CD4-positive, CD25-positive, alpha-beta regulatory T cell (primary cell): Measurements from ENCODE around the gene ABCA7. TPM values are rescaled to one million over a fixed set of nuclear protein-coding genes. Genes with fewer than 3 reads are reported as not detected.

Source experiments
- ATAC-seq, 2 donors: fragments of 150-1000 bp; cut with Tn5 transposase; one replicate each; pipeline ENCODE4 v1.10.0; 2021; ENCODE audit warnings: low read depth in 2 of 2, moderate number of reproducible peaks in 2 of 2, moderate library complexity in 1 of 2
- DNase-seq, 3 donors: peaks; one replicate each; pipeline versions ENCODE4 v3.0.0 to v3.0.0-alpha.2; 2012 to 2022; ENCODE audit warnings: mixed read lengths in 1 of 3
- H3K27ac ChIP-seq: one replicate; pipeline ENCODE4 v1.7.0; 2013; ENCODE audit warnings: mild to moderate bottlenecking, low read length; ENCODE audit not compliant: insufficient read depth, poor library complexity, severe bottlenecking
- H3K27me3 ChIP-seq: one replicate; pipeline ENCODE4 v1.7.0; 2013; ENCODE audit warnings: low read length; ENCODE audit not compliant: control insufficient read depth, insufficient read depth
- H3K36me3 ChIP-seq: one replicate; pipeline ENCODE4 v1.7.0; 2013; ENCODE audit warnings: mild to moderate bottlenecking, low read length, moderate library complexity; ENCODE audit not compliant: control insufficient read depth, insufficient read depth
- H3K4me1 ChIP-seq: 2 replicates; pipeline ENCODE4 v1.7.0; 2013; ENCODE audit warnings: mild to moderate bottlenecking, low read length; ENCODE audit not compliant: insufficient read depth, control insufficient read depth, poor library complexity, severe bottlenecking
- H3K4me3 ChIP-seq: one replicate; pipeline ENCODE4 v1.7.0; 2013; ENCODE audit warnings: low read depth, mild to moderate bottlenecking, low read length, moderate library complexity
- H3K9me3 ChIP-seq, 2 experiments: 1 replicate in 1 of 2; 2 replicates in 1 of 2; pipeline ENCODE4 v1.7.0; 2013; ENCODE audit warnings: low read length in 2 of 2, mild to moderate bottlenecking in 1 of 2, moderate library complexity in 1 of 2; ENCODE audit not compliant: control insufficient read depth in 2 of 2
- H3K27ac Mint-ChIP-seq, 3 donors: one replicate each; pipeline ENCODE4 v1.8.0; 2020 to 2022; ENCODE audit warnings: mild to moderate bottlenecking in 3 of 3, mixed read lengths in 3 of 3, moderate library complexity in 2 of 3
- H3K27me3 Mint-ChIP-seq: one replicate; pipeline ENCODE4 v1.8.0; 2022; ENCODE audit warnings: mild to moderate bottlenecking, mixed read lengths
- H3K36me3 Mint-ChIP-seq: one replicate; pipeline ENCODE4 v1.8.0; 2020; ENCODE audit warnings: mixed read lengths
- H3K4me1 Mint-ChIP-seq, 4 donors: one replicate each; pipeline ENCODE4 v1.8.0; 2020 to 2022; ENCODE audit warnings: mixed read lengths in 4 of 4, mild to moderate bottlenecking in 1 of 4
- H3K4me3 Mint-ChIP-seq, 4 donors: one replicate each; pipeline ENCODE4 v1.8.0; 2020 to 2022; ENCODE audit warnings: mild to moderate bottlenecking in 4 of 4, mixed read lengths in 4 of 4, moderate library complexity in 3 of 4
- H3K9me3 Mint-ChIP-seq, 7 donors: one replicate each; pipeline ENCODE4 v1.8.0; 2020 to 2022; ENCODE audit warnings: mixed read lengths in 7 of 7, mild to moderate bottlenecking in 3 of 7, moderate library complexity in 2 of 7
- polyA plus RNA-seq, 4 donors: library from polyadenylated mRNA; unstranded; fragments of 300-500 nt; fragmentation: Illumina TruSeq; gene quantifications; one replicate each; pipeline ENCODE4 v1.2.3, GENCODE V29; 2021
- total RNA-seq: library from RNA; stranded (reverse); gene quantifications from one replicate; pipeline ENCODE4 v1.2.3, GENCODE V29; 2022

The ABCA7 gene
- total and polyA plus RNA-seq, 5 donors from 2014 or later, result 3.4 to 161 (median 7.0) TPM

DNA sequence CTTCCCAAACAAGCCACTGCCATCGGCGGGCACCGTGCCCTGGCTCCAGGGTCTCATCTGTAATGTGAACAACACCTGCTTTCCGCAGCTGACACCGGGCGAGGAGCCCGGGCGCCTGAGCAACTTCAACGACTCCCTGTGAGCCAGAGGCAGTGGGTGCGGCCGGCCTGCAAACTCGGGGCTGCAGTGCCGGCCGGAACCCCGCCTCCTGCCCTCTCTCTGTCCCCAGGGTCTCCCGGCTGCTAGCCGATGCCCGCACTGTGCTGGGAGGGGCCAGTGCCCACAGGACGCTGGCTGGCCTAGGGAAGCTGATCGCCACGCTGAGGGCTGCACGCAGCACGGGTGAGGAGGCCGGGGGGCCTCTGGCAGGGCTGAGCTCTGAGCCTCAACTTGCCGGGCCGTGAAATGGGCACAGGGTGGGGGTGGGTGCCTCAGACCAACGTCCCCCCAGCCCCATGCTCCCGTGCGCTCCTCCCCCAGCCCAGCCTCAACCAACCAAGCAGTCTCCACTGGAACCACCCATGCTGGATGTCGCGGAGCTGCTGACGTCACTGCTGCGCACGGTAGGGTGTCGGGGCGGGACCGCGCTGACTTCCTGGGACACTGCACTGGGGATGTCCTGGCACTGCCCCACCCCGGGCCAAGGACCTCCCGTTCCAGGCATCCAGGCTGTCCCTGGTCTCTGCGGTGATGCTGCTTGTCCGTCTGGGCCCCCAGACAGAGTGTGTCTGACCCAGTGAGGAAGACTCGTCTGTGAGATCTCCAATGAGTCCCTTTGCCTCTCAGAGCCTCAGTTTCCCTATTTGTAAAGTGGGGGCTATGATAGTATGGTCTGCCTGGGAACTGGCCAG, 2.2 kb downstream of the ABCA7 start:
- no peaks in the 10 kb centered on the region for H3K27me3 ChIP-seq
- H3K4me1 Mint-ChIP-seq, result peaks cover 5 to 48% (median 27%) of the 10 kb centered on the region in 4 donors
- H3K36me3 Mint-ChIP-seq, result peaks cover 18% of the 10 kb centered on the region
- no peak overlapping the region for H3K27ac ChIP-seq
- H3K36me3 ChIP-seq, result peaks cover 12% of the 10 kb centered on the region
- no peak for ATAC-seq
- no peaks in the 10 kb centered on the region for H3K9me3 ChIP-seq
- H3K4me3 ChIP-seq, result no peak overlapping the region
- peak overlapping the region in 1 of 3 donors; percentile 20 for H3K27ac Mint-ChIP-seq
- H3K4me3 Mint-ChIP-seq, result peak overlapping the region in 3 of 4 donors; percentile 31 to 98 (median 54)
- no peaks in the 10 kb centered on the region for H3K27me3 Mint-ChIP-seq
- peaks cover 0 to 2% (median 0%) of the 10 kb centered on the region in 7 donors for H3K9me3 Mint-ChIP-seq
- peaks cover 47% of the 10 kb centered on the region for H3K4me1 ChIP-seq
- no peak for DNase-seq

DNA sequence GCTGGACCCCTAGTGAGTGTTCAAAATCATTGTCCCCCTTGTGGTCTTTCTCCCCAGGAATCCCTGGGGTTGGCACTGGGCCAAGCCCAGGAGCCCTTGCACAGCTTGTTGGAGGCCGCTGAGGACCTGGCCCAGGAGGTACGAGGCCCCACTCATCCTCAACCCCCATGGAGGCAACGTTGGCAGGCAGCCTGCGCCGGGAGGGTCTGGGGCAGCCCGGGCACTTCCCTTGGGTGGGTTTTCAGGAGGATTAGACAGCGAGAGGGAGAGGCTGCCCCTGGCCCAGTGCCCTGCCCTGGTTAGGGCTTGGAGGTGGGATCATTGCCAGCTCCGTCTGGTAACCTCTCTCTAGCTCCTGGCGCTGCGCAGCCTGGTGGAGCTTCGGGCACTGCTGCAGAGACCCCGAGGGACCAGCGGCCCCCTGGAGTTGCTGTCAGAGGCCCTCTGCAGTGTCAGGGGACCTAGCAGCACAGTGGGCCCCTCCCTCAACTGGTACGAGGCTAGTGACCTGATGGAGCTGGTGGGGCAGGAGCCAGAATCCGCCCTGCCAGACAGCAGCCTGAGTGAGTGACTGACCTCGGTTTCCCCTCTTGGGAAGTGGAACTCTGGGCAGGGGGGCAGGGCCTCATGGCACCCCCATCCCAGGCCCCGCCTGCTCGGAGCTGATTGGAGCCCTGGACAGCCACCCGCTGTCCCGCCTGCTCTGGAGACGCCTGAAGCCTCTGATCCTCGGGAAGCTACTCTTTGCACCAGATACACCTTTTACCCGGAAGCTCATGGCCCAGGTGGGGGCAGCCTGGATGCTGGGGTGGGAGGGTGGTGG, 3.0 kb downstream of the ABCA7 start:
- ATAC-seq (no peak), DNase-seq (no peak)
- Mint-ChIP-seq H3K4me3 (peak overlapping the region in 2 of 4 donors; percentile 26 to 31), H3K9me3 (peaks cover 0 to 2% (median 0%) of the 10 kb centered on the region in 7 donors), H3K36me3 (peaks cover 13% of the 10 kb centered on the region), H3K4me1 (peaks cover 5 to 41% (median 22%) of the 10 kb centered on the region in 4 donors), H3K27me3 (no peaks in the 10 kb centered on the region), H3K27ac (peak overlapping the region in 1 of 3 donors; percentile 20)
- no peak overlapping the region for H3K27ac ChIP-seq
- H3K27me3 ChIP-seq, result no peaks in the 10 kb centered on the region
- no peaks in the 10 kb centered on the region for H3K9me3 ChIP-seq
- H3K4me1 ChIP-seq, result peaks cover 44% of the 10 kb centered on the region
- peaks cover 7% of the 10 kb centered on the region for H3K36me3 ChIP-seq
- no peak overlapping the region for H3K4me3 ChIP-seq

DNA sequence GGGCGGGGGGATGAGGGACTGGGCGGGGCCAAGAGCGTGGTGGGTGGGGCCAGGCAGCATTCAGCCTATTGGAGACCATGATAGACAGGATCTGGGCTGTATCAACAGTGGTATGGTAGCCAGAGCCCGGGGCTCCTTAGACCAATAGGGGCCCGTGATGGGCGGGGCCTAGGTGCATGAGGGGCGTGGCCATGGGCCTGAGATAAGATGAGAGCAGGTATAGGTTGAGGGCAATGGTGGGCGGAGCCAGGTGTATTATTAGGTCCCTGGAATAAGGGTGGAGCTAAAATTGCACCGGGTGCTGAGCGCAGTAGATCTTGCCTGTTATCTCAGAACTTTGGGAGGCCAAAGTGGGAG, 5.3 kb downstream of the ABCA7 start:
- Mint-ChIP-seq H3K27ac (no peak overlapping the region), H3K4me3 (peak overlapping the region in 2 of 4 donors; percentile 36 to 76), H3K27me3 (no peaks in the 10 kb centered on the region), H3K36me3 (peaks cover 3% of the 10 kb centered on the region), H3K9me3 (peaks cover 0 to 2% (median 0%) of the 10 kb centered on the region in 7 donors), H3K4me1 (peaks cover 2 to 20% (median 10%) of the 10 kb centered on the region in 4 donors)
- H3K9me3 ChIP-seq, result no peaks in the 10 kb centered on the region
- peak; percentile 45 to 60 for ATAC-seq
- peaks cover 7% of the 10 kb centered on the region for H3K36me3 ChIP-seq
- H3K27ac ChIP-seq, result no peak overlapping the region
- peak; percentile 61 to 73 (median 68) for DNase-seq
- H3K27me3 ChIP-seq, result no peaks in the 10 kb centered on the region
- peaks cover 24% of the 10 kb centered on the region for H3K4me1 ChIP-seq
- H3K4me3 ChIP-seq, result no peak overlapping the region

DNA sequence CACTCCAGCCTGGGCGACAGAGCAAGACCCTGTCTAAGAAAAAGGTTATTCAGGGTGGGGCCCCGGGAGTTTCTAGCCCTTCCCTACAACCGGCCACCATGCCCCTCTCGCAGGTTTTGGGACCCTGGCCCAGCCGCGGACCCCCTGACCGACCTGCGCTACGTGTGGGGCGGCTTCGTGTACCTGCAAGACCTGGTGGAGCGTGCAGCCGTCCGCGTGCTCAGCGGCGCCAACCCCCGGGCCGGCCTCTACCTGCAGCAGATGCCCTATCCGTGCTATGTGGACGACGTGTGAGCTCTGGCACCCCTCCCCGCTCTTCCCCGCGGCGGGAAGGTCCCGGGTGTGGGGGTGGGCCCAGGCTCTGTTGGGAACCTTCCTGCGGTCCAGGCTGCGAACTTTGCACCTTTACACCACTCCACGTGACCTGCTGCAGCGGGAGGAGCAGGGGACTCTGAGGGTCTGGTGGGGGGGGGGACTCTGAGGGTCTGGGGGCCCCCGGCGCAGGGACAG, 6.3 kb downstream of the ABCA7 start:
- no peaks in the 10 kb centered on the region for H3K27me3 Mint-ChIP-seq
- peaks cover 0 to 2% (median 0%) of the 10 kb centered on the region in 7 donors for H3K9me3 Mint-ChIP-seq
- no peak for DNase-seq
- no peak for ATAC-seq
- Histone ChIP-seq H3K4me1 (peaks cover 14% of the 10 kb centered on the region), H3K27ac (no peak overlapping the region), H3K36me3 (peaks cover 7% of the 10 kb centered on the region), H3K27me3 (no peaks in the 10 kb centered on the region), H3K4me3 (no peak overlapping the region), H3K9me3 (no peaks in the 10 kb centered on the region)
- peak overlapping the region in 1 of 3 donors; percentile 26 for H3K27ac Mint-ChIP-seq
- peaks cover 3% of the 10 kb centered on the region for H3K36me3 Mint-ChIP-seq
- no peak overlapping the region for H3K4me3 Mint-ChIP-seq
- peaks cover 0 to 14% (median 7%) of the 10 kb centered on the region in 4 donors for H3K4me1 Mint-ChIP-seq

DNA sequence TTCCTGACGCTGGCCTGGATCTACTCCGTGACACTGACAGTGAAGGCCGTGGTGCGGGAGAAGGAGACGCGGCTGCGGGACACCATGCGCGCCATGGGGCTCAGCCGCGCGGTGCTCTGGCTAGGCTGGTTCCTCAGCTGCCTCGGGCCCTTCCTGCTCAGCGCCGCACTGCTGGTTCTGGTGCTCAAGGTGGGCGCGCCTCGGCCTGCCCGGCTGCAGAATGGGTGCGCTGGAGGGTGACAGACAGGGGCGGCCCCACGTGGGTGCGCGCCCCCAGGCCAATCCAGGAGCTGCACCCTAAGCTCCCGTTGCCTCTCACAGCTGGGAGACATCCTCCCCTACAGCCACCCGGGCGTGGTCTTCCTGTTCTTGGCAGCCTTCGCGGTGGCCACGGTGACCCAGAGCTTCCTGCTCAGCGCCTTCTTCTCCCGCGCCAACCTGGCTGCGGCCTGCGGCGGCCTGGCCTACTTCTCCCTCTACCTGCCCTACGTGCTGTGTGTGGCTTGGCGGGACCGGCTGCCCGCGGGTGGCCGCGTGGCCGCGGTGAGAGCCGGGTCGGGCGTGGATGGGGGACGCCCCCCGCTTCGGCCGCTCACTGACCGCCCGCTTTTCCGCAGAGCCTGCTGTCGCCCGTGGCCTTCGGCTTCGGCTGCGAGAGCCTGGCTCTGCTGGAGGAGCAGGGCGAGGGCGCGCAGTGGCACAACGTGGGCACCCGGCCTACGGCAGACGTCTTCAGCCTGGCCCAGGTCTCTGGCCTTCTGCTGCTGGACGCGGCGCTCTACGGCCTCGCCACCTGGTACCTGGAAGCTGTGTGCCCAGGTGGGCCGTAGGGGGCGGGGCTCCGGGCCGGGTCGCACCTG, 7.2 kb downstream of the ABCA7 start:
- H3K27me3 Mint-ChIP-seq, result no peaks in the 10 kb centered on the region

DNA sequence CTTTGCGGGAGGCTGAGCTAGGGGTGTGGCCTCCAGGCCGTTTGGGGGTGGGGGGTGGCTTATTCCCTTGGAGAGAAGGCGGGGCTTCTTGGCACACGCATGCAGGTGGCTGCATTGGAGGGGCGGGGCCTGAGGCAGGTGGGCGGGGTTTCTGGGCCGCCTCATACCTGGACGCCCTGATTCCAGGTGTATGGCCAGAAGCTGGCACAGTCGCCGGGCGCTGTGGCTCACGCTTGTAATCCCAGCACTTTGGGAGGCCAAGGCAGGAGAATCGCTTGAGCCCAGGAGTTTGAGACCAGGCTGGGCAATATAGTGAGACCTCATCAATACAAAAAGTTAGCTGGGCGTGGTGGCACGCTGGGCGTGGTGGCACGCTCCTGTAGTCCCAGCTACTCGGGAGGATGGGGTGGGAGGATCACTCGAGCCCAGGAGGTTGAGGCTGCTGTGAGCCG, 7.8 kb downstream of the ABCA7 start:
- peaks cover 0 to 2% (median 0%) of the 10 kb centered on the region in 7 donors for H3K9me3 Mint-ChIP-seq
- H3K4me1 Mint-ChIP-seq, result peaks cover 4 to 9% (median 6%) of the 10 kb centered on the region in 4 donors
- Histone ChIP-seq H3K9me3 (no peaks in the 10 kb centered on the region), H3K36me3 (no peaks in the 10 kb centered on the region), H3K27ac (no peak overlapping the region), H3K4me3 (no peak overlapping the region), H3K27me3 (no peaks in the 10 kb centered on the region), H3K4me1 (peaks cover 6% of the 10 kb centered on the region)
- H3K27ac Mint-ChIP-seq, result no peak overlapping the region
- no peak for ATAC-seq
- H3K27me3 Mint-ChIP-seq, result no peaks in the 10 kb centered on the region
- H3K4me3 Mint-ChIP-seq, result no peak overlapping the region
- DNase-seq, result no peak
- peaks cover 3% of the 10 kb centered on the region for H3K36me3 Mint-ChIP-seq

More for the DNA sequence above, 7.2 kb downstream of the ABCA7 start:
- H3K4me1 ChIP-seq, result peaks cover 6% of the 10 kb centered on the region
- H3K4me1 Mint-ChIP-seq, result peaks cover 2 to 11% (median 6%) of the 10 kb centered on the region in 4 donors
- ATAC-seq, result no peak
- no peak overlapping the region for H3K27ac Mint-ChIP-seq
- H3K36me3 Mint-ChIP-seq, result peaks cover 3% of the 10 kb centered on the region
- DNase-seq, result no peak
- H3K4me3 Mint-ChIP-seq, result no peak overlapping the region
- no peaks in the 10 kb centered on the region for H3K27me3 ChIP-seq
- H3K4me3 ChIP-seq, result no peak overlapping the region
- H3K9me3 Mint-ChIP-seq, result peaks cover 0 to 2% (median 0%) of the 10 kb centered on the region in 7 donors
- H3K36me3 ChIP-seq, result peaks cover 6% of the 10 kb centered on the region
- no peaks in the 10 kb centered on the region for H3K9me3 ChIP-seq
- H3K27ac ChIP-seq, result no peak overlapping the region

DNA sequence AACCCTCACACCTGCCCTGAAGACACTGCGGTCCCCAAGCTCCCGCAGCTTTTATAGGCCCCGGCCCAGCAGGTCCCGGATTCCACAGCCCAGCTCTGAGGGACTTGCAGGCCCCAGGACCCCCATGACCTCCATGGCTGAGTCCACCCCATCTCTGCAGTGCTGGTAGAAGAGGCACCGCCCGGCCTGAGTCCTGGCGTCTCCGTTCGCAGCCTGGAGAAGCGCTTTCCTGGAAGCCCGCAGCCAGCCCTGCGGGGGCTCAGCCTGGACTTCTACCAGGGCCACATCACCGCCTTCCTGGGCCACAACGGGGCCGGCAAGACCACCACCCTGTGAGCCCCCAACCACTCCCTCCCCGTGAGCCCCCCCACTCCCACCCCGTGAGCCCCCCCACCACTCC, 9.2 kb downstream of the ABCA7 start:
- Mint-ChIP-seq H3K4me1 (peaks cover 5 to 17% (median 6%) of the 10 kb centered on the region in 4 donors), H3K27ac (no peak overlapping the region), H3K9me3 (peaks cover 0 to 2% (median 0%) of the 10 kb centered on the region in 7 donors), H3K27me3 (no peaks in the 10 kb centered on the region), H3K4me3 (no peak overlapping the region), H3K36me3 (peaks cover 3% of the 10 kb centered on the region)
- no peak for DNase-seq
- no peaks in the 10 kb centered on the region for H3K36me3 ChIP-seq
- peaks cover 6% of the 10 kb centered on the region for H3K4me1 ChIP-seq
- H3K4me3 ChIP-seq, result no peak overlapping the region
- H3K9me3 ChIP-seq, result no peaks in the 10 kb centered on the region
- ATAC-seq, result no peak
- no peak overlapping the region for H3K27ac ChIP-seq
- no peaks in the 10 kb centered on the region for H3K27me3 ChIP-seq
